WI38 (cell line): ENCODE measurements around the gene MLC1.

Experiments
- H3K4me3 ChIP-seq: 2 replicates; pipeline ENCODE4 v1.5.1; 2011; ENCODE audit warnings: low read depth, mild to moderate bottlenecking, control low read depth, low read length
- TF ChIP-seq, protein P1 (sequence below): IDR thresholded peaks from 2 replicates; pipeline ENCODE4 v1.5.1; 2012; ENCODE audit warnings: low read depth, mild to moderate bottlenecking, control low read depth, low read length

Gene MLC1

DNA sequence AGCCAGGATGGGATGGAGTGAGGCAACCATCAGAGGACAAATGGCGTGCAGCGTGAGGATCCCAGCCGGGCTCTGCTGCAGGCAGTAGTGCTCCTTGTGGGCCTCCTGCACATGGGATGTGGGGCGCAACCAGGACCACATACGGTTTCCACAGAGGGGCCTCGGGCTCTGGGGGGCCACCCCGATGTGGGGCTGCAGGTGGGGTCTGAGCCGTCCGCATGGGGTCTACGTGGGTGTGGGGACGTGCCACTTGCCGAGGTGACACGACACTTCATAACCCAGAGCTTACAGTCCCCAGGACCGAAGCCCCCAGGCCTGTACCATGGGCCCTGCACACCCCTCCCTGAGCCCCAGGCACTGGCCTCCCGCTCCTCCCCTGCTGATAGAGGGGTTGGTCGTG, 37.9 kb downstream of the MLC1 start:
- TF ChIP-seq, protein P1, sequence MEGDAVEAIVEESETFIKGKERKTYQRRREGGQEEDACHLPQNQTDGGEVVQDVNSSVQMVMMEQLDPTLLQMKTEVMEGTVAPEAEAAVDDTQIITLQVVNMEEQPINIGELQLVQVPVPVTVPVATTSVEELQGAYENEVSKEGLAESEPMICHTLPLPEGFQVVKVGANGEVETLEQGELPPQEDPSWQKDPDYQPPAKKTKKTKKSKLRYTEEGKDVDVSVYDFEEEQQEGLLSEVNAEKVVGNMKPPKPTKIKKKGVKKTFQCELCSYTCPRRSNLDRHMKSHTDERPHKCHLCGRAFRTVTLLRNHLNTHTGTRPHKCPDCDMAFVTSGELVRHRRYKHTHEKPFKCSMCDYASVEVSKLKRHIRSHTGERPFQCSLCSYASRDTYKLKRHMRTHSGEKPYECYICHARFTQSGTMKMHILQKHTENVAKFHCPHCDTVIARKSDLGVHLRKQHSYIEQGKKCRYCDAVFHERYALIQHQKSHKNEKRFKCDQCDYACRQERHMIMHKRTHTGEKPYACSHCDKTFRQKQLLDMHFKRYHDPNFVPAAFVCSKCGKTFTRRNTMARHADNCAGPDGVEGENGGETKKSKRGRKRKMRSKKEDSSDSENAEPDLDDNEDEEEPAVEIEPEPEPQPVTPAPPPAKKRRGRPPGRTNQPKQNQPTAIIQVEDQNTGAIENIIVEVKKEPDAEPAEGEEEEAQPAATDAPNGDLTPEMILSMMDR, result no peak
- no peak overlapping the region for H3K4me3 ChIP-seq

DNA sequence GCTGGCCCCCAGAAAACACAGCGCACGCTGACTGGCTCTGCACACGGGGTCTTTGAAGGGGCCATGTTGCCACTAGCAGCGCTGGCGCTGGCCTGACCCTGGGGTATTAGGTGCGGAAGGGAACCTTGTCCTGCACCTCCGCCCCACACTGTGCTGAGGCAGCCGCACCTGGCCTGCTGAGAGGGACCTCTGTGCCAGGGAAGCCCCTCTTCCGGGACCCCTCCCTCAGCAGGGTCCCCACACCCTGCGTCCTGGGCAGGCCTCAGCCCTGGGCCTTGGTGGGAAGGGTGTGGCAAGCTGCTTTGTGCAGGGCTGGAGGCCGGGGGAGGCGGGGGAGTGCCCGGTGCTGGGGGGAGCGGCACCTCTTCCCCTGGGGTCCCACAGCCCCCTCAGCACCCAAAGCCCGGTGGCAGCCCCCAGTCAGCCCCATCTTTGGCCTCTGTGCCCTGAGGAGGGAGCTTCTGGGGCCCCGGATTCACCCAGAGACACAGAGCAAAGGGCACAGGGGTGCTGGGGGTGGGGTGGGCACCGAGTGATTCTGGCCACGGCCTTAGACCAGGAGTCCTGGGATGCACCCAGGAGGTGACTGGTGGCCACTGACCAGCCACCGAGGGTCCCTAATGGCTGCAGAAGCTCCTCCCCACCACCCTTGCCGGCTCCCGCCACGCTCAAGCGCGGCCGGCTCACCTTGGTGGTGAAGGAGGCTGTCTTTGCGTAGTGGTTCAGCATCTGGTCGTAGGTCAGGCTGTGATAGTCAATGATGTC, 38.6 kb downstream of the MLC1 start:
- TF ChIP-seq, protein P1, result no peak

DNA sequence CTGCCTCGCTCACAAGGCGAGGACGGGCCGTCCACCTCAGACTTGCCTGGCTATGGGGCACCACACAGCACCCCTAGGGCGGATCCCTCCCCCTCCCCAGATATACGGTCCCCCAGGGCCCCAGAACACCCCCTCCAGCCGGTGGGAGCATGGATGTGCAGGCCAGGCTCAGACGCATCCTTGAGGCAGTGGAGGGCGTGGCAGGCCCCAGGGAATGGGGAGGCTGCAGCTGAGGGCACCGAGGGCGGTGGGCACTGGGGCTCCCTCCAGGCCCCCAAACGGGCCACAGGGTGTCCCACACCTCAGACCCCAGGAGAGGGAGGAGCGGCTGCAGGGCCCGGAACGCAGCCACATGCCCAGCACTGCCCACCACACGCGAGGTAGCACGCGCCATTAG, 39.2 kb downstream of the MLC1 start:
- TF ChIP-seq, protein P1, result no peak
- H3K4me3 ChIP-seq, result no peak overlapping the region

More for the DNA sequence above, 38.6 kb downstream of the MLC1 start:
- no peak overlapping the region for H3K4me3 ChIP-seq

DNA sequence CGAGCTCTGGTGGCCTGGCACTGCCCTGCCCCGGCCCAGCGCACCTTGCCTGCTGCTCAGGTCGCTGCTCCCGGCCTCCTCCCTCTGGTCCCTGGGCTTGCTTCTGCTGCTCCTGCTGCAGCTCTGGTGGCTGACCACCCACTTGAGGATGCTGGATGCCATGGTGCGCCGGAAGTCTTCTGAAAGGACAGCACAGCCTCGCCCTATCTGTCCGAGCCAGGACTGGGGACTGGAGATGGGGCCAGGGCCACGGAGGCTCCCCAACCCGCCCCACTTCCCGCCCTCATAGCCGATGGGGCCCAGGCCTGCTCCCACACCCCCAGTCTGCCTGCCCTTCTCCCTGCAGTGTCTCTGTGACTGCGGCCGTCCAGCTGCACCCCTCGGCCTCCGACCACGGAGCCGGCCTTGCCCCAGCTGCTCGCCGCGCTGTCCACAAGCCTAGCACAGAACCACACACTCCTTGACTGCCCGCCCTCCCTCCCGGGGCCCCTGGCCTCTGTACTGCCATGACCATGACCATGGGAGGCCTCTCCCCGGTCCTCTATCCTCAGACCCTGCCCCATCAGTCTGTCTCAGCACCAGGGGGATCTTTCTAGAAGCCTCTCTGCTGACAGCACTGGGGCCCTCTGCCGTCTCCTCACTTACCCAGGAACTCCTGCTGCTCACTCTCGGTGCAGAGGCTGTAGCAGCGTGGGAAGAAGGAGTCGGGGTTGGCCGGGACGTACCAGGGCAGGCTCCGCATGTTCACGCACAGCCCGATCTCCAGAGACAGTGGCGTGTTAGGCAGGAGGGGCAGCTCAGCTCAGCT, 39.8 kb downstream of the MLC1 start:
- TF ChIP-seq, protein P1, result no peak
- H3K4me3 ChIP-seq, result no peak overlapping the region

DNA sequence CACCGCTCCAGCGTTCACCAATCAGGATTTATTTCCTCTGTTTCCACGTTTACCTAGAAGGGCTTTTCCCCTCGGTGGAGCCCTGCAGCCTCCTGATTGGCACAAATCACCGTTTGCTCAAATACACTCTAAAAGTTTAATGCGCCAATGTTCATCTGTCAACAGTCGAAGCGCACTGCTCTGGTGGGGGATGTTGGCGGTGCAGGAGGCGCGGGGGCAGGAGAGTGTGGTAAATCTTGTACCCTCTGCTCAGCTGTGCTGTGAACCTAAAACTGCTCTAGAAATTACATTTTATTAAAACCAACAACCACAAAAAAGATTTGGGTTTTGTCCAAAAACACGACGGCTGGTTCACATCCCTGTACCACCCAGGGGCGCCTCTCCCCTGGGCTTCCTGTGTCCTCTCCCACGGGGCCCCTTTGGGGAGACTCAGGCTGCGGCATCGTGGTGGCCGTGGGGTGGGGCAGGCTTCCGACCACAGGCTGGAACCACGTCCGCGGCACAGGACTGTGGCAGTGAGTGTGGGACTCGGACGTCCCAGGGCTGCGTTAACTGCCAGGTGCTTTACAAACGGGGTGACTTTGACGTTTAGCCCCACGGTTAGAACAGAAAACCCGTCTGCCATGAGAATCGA, 40.6 kb downstream of the MLC1 start:
- H3K4me3 ChIP-seq, result no peak overlapping the region
- TF ChIP-seq, protein P1, result no peak

DNA sequence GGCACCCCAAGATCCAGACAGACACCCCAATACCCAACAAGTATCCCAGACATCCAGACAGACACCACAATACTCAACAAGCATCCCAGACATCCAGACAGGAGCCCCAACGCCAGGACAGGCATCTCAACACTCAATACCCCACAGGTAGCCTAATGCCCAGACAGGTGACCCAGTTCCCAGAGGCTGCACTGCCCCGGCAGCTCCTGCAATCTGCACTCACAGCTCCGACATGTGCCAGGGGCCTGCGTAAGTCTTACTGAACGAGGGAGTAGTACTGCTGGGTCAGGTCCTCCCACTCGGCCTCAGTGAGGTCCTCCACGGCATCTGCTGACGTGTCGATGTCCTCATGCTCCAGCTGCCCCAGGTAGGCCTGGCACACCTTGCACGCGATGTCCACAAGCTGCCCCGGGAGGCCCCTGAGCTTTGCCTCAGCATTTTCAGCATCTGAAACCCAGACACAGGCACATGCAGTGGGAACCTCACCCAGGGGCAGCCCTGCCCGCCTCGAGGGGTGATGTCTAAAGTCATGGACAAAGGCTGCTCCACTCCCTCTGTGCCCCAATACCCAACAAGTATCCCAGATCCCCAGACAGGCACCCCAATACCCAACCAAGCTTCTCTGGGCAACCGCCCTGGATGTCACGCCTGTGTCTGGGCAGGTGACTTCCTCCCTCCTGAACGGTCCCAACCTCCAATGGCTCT, 43.7 kb downstream of the MLC1 start:
- H3K4me3 ChIP-seq, result no peak overlapping the region
- TF ChIP-seq, protein P1, result no peak
